NCI-H69 (cell line): ENCODE measurements around the gene SCYGR5.
"Not testable (repeated sequence)": the region's sequence is repeated elsewhere in the genome, so short reads cannot be mapped to it uniquely, and the experiment has no call there.

Experiments
- DNase-seq: peaks from one replicate; lab custom pipeline; 2025; lab: John Stamatoyannopoulos, UW

Gene SCYGR5

GRCh38 chr2:227666631-227667170 lies at the start of gene SCYGR5:
Gene SCYGR5, plus strand, starts transcription at chr2:227666804. Its CDS starts 0 bp downstream, at chr2:227666804.
- not testable (repeated sequence) for DNase-seq

GRCh38 chr2:227617316-227618230 lies 49.0 kb upstream of the SCYGR5 start, which contains the start of gene SCYGR4:
Gene SCYGR4, plus strand, starts transcription at chr2:227617498. Its CDS starts 0 bp downstream, at chr2:227617498.
- no peak for DNase-seq

GRCh38 chr2:227623226-227623625 lies 43.4 kb upstream of the SCYGR5 start:
- no peak for DNase-seq

- no peak for DNase-seq
Observed at GRCh38 chr2:227625420-227625819, 41.2 kb upstream of the SCYGR5 start.

- DNase-seq, result no peak
Observed at GRCh38 chr2:227626580-227627151, 39.9 kb upstream of the SCYGR5 start.

- DNase-seq, result no peak
Observed at GRCh38 chr2:227627769-227628168, 38.8 kb upstream of the SCYGR5 start.

- DNase-seq, result no peak
Observed at GRCh38 chr2:227629435-227629834, 37.2 kb upstream of the SCYGR5 start.

GRCh38 chr2:227630322-227630721 lies 36.3 kb upstream of the SCYGR5 start:
- no peak for DNase-seq

GRCh38 chr2:227632827-227633226 lies 33.8 kb upstream of the SCYGR5 start:
- DNase-seq, result no peak

- DNase-seq, result no peak
Observed at GRCh38 chr2:227634201-227634600, 32.4 kb upstream of the SCYGR5 start.

- no peak for DNase-seq
Observed at GRCh38 chr2:227642656-227643055, 23.9 kb upstream of the SCYGR5 start.

- no peak for DNase-seq
Observed at GRCh38 chr2:227643990-227644551, 22.5 kb upstream of the SCYGR5 start.

- DNase-seq, result no peak
Observed at GRCh38 chr2:227653419-227653818, 13.2 kb upstream of the SCYGR5 start.

GRCh38 chr2:227654426-227654825 lies 12.2 kb upstream of the SCYGR5 start:
- no peak for DNase-seq

GRCh38 chr2:227655454-227655853 lies 11.2 kb upstream of the SCYGR5 start:
- no peak for DNase-seq

- DNase-seq, result no peak
Observed at GRCh38 chr2:227657199-227657845, 9.3 kb upstream of the SCYGR5 start.

- no peak for DNase-seq
Observed at GRCh38 chr2:227661025-227661649, 5.5 kb upstream of the SCYGR5 start.

- DNase-seq, result no peak
Observed at GRCh38 chr2:227661827-227662226, 4.8 kb upstream of the SCYGR5 start.

- no peak for DNase-seq
Observed at GRCh38 chr2:227665189-227665940, 1.2 kb upstream of the SCYGR5 start.

- DNase-seq, result no peak
Observed at GRCh38 chr2:227671170-227671905, 4.7 kb downstream of the SCYGR5 start.
